ENCODE results near the gene TM7SF2.
A peak's percentile ranks its signal among the peaks of the same experiment; 100 is the strongest.

The TM7SF2 gene

DNA sequence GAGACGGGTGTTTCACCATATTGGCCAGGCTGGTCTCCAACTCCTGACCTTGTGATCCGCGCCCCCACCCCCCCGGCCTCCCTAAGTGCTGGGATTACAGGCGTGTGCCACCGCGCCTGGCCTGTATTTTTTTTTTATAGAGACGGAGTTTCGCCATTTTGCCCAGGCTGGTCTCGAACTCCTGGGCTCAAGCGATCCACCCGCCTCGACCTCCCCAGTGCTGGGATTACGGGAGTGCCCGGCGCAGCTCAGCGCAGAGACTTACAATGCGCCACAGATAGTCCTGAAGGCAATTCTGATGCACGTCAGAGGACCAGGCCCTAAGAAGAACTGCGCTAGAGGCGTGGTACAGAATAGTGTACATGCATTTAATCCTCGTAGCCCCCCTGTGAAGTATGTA lies 16.2 kb upstream of the TM7SF2 start:
- no peak for DNase-seq

DNA sequence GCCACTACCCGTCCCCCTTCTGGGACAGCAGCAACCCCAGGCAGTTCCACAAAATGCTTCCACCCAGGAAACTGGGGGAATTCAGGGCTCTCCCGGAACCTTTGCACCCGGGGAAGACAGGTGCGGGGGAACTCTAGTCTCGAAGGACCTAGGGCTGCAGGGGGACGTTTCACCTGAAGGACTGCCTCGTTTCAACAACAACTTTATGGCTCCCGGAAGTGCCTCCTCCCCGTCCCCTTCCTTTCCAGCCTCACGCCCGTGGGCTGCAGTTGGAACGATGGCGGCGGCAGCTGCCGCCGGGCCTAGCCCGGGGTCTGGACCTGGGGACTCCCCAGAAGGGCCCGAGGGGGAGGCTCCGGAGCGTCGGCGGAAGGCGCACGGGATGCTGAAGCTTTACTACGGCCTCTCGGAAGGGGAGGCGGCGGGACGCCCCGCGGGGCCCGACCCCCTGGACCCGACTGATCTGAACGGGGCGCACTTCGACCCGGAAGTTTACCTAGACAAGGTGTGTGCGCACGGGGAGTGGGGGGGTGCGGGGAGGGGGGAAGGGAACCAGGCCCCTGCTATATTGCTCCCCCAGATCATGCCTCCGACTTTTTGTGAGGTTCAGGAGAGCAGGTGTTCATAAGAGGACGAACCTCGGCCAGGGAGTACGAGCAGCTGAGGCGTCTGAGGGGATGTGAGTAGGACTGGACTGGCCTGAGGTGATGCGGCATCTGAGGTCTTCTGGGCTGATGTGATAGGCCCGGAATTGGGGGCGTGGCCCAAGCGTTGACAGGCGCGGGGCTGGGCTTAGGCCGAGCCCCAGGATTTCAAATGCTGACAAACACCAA lies 15.5 kb upstream of the TM7SF2 start, which contains the start of gene VPS51:
TSS of gene VPS51 (plus strand) at position 241 of the 833 bp plus-strand sequence. CDS start at position 278, 37 bp downstream.
- peak; percentile 87 for DNase-seq

DNA sequence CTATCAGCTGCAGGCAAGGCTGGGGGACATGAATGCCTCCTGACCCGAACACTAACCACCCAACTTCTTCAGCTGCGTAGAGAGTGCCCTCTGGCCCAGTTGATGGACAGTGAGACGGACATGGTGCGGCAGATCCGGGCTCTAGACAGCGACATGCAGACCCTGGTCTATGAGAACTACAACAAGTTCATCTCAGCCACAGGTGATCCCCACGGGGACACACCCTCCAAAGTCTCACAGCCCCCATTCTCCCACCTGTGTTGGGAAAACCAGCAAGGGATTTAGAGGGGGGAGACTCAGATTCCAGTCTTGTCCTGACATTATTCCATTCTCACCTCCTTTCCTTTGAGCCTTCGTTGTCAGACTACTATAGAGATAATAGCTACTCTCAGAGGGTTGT lies 14.7 kb upstream of the TM7SF2 start:
- no peak for DNase-seq

DNA sequence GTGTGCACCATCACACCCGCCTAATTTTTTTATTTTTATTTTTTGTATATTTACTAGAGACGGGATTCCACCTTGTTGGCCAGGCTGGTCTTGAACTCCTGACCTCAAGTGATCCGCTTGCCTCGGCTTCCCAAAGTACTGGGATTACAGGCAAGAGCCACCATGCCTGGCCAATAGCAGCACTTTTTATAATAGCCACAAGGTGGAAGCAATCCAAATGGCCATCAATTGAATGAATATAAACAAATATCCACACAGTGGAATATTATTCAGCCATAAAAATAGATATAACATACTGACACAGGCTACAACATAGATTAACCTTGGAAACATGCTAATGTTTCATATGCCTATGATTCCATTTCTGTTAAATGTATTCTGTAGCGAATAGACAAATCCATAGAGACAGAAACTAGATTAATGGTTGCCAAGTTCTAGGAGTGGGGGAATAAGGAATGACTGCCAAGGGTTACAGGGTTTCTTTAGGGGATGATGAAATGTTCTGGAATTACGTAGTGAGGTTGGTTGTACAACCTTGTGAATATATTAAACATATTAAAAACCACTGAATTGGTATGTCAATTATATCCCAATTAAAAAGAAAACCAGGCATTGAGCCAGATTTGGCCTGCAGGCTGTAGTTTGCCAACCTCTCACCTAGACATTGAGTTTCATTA lies 10.9 kb upstream of the TM7SF2 start:
- no peak for DNase-seq

DNA sequence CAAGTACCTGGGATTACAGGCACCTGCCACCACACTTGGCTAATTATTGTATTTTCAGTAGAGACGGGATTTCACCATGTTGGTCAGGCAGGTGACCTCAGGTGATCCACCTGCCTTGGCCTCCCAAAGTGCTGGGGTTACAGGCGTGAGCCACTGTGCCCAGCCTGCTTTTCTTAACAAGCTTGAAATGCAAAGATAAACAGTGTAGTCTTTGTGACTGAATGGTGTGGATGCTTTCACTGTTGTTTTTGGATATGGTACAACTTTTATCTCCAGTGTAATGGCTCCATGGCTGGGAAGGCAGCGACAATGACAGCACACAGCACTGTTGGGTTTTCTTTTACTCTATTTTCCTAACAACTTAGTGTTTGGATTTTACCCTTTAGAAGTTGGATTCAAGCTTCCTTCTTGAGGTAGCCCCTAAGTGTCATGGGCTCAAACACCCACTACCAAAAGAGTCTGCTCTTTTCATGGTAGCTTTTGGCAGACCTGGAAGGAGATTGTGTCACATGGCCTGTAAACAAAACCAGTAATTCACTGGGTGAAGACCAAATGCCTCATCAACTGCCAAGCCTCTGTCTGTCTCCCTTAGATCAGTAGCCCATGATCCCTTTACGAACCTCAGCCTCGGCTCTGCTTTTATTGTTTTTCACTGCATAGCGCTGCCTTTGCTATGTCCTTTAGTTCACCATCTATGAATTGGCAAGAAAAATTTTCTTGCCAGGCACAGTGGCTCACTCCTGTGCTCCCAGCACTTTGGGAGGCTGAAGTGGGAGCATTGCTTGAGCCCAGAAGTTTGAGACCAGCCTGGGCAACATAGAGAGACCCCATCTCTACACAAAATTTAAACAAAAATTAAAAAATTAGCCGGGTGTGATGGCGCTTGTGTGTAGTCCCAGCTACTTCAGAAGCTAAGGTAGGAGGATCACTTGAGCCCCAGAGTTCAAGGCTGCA lies 9.3 kb upstream of the TM7SF2 start:
- no peak for DNase-seq

DNA sequence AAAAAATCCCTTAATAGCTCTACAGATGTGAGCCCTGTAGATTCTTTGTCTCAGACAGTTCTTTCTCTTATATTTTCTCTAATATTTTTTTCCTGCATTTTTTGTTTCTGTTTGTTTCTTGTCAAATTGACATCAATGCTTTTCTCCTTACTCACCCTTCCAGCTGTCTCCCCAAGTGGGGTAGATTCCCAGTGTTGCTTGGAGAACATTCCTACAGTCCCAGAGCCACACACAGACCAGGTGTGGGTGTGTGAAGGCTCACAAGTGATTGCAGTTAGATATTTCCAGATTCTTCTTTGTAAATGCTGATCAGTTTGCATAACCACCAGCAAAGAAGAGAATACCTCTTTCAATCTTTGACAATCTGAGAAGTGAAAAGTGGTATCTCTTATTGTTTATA lies 8.2 kb upstream of the TM7SF2 start:
- no peak for DNase-seq

DNA sequence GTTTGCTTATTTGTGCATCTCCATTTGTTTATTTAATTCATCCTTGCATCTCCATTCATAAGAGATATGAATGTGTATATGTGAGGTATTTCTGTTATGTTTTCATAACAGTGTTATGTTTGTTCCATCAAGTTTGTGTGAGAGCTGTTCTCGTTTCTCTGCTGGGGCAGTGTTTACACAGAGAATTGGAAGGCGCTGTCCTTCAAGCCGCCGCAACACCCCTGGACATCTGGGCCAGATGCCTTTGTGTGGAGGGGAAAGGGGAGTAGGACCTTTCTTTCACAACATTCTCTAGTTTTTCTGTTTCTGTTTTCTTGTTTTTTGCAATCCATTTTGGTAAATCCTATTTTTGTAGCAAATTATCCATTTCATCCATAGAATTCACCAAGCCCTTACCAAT lies 7.0 kb upstream of the TM7SF2 start:
- no peak for DNase-seq

DNA sequence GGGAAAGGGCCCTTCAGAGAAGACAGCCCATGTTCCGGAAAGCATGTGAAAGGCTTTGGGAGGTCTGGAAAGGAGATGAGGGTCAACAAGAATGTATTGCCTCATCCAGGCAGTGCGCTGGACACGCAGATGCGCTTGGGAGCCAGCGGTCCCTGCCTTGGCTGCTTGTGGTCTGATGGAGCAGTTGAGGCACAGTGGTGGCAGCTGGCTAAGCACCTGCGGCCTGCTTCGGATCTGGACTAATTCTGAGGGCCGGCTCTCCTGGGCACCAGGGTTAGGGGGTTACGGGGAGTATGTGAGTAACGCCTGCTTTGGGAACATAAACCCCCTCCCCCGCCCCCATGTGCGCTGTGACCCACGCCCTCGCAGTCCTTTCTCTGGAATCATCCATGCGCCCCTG lies 4.6 kb upstream of the TM7SF2 start:
- no peak for DNase-seq

DNA sequence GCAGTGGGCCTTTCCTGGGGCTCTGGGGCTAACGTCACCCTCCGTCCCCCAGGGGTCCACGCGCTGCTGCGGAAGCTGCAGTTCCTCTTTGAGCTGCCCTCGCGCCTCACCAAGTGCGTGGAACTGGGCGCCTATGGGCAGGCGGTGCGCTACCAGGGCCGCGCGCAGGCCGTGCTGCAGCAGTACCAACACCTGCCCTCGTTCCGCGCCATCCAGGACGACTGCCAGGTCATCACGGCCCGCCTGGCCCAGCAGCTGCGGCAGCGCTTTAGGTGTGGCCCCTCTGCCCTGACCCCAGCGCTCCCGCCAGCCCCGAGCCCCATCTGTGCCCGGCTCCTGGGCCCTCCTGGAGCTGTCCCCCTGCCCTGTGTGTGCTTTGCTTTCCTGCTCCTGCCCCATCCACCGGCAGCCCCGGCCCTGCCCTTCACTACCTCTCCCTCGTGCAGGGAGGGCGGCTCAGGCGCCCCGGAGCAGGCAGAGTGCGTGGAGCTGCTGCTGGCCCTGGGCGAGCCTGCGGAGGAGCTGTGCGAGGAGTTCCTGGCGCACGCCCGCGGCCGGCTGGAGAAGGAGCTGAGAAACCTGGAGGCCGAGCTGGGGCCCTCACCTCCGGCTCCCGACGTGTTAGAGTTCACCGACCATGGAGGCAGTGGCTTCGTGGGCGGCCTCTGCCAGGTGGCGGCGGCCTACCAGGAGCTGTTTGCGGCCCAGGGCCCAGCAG lies 3.8 kb upstream of the TM7SF2 start:
- DNase-seq = no peak

DNA sequence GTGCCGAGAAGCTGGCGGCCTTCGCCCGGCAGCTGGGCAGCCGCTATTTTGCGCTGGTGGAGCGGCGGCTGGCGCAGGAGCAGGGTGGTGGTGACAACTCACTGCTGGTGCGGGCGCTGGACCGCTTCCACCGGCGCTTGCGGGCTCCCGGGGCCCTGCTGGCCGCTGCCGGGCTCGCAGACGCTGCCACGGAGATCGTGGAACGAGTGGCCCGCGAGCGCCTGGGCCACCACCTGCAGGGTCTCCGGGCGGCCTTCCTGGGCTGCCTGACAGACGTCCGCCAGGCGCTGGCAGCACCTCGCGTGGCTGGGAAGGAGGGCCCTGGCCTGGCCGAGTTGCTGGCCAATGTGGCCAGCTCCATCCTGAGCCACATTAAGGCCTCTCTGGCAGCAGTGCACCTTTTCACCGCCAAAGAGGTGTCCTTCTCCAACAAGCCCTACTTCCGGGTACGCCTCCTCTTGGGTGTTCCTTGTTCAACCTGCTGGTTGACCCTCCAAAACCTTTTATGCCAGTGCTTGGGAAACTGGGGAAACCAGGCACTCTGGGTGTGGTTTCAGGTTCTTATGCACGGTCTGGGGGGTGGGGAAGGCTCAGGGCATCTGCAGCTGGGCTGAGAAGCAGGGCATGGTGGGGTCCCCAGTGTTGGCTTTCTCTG lies 3.1 kb upstream of the TM7SF2 start:
- DNase-seq = no peak

DNA sequence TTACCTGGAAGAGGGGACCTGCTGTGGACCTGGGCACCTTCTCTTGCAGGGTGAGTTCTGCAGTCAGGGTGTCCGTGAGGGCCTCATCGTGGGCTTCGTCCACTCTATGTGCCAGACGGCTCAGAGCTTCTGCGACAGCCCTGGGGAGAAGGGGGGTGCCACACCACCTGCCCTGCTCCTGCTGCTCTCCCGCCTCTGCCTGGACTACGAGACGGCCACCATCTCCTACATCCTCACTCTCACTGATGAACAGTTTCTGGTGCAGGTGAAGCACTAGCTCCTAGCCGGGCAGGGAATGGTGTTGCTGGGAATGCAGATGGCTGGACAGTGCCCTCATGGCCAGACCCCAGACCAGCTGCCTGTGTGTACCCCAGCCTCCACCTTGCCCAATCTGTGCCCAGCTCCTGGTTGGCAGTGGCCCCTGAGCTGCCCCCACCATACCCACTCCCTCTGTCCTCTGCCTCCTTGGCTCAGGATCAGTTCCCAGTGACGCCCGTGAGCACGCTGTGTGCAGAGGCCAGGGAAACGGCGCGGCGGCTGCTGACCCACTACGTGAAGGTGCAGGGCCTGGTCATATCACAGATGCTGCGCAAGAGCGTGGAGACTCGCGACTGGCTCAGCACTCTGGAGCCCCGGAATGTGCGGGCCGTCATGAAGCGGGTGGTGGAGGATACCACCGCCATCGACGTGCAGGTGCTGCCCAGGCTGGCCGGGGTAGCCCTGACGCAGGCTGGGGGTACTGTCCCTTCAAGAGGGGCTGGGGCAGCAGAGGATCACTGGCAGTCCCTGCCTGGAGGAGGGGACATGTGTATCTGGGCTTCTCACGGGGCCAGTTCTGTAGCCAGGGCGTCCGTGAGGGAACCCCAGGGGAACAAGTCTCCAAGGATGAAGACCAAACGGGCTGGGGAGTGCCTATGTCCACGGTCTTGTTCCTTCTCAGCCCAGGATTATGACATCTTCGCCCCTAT lies 2.2 kb upstream of the TM7SF2 start:
- no peak for DNase-seq

DNA sequence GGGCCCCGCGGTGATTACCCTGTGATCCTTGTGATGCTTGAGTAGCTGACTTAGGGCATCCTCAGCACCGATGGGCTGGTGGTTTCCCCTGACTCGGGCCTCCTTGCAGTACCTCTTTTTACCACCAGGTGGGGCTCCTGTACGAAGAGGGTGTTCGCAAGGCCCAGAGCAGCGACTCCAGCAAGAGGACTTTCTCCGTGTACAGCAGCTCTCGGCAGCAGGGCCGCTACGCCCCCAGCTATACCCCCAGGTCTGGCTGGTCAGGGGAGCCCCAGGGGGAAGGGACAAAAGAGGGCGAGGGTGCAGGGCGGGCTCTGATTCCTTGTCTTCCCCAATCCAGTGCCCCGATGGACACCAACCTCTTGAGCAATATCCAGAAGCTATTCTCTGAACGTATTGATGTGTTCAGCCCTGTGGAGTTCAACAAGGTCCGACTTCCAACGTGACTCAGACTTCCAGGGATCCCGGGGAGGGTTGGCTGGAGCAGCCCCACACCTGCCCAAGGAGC lies 1.3 kb upstream of the TM7SF2 start:
- peak; percentile 94 for DNase-seq

DNA sequence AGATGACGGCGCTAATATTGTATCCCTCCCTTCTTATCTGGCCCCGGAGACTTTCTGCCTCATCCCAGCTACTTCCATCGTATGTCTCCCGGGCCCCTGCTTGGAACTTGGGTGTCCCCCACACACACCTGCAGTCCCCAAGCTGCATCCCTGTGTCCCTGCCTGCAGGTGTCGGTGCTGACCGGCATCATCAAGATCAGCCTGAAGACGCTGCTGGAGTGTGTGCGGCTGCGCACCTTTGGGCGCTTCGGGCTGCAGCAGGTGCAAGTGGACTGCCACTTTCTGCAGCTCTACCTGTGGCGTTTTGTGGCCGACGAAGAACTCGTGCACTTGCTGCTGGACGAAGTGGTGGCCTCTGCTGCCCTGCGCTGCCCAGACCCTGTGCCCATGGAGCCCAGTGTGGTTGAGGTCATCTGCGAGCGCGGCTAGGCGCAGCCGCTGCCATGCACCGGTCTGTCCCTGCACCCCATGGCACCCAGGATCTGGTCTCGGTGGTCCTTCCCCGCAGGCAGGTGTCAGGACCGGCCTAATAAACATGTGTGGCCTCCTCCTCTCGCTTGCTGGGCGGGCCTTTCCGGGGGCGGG lies 421 bp upstream of the TM7SF2 start:
- no peak for DNase-seq

DNA sequence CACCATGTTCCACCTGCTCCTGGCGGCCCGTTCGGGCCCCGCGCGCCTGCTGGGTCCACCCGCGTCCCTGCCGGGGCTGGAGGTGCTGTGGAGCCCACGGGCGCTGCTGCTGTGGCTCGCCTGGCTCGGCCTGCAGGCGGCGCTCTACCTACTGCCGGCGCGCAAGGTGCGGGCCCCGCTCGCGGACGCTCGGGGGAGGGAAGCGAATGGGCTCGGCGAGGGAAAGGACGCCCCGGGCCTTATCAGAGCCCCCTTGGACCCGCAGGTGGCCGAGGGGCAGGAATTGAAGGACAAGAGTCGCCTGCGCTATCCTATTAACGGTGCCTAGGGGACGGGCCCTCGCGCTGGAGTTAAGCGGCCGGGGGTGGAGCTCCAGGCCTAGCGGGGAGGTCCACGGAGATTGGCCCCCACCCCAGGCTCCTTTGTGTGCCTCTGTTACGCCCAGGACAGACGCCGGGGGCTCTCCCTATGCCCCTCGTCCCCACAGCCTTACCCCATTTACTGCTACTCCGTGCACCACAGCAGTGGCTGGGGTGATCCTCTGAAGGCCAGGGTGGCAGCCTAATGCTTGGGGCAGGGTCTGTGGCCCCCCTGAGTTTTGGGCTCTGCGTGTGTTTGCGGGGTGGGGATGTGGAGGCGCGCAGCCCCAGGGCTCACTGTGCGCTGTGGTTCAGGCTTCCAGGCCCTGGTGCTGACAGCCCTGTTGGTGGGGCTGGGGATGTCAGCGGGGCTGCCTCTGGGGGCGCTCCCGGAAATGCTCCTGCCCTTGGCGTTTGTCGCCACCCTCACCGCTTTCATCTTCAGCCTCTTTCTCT lies 1.1 kb downstream of the TM7SF2 start:
- DNase-seq = peak; percentile 72

DNA sequence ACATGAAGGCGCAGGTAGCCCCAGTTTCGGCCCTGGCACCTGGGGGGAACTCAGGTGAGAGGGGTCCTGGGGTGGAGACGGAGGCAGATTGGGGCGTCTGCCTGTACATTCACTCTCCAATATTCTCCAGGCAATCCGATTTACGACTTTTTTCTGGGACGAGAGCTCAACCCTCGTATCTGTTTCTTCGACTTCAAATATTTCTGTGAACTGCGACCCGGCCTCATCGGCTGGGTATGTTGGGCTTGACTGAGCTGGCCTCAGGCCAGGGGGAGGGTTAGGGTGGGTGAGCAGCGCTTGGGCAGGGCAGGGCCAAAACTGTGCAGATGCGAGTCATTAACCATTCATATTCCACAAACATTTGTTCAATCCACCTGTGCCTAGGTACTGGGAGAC lies 1.7 kb downstream of the TM7SF2 start:
- DNase-seq = no peak

DNA sequence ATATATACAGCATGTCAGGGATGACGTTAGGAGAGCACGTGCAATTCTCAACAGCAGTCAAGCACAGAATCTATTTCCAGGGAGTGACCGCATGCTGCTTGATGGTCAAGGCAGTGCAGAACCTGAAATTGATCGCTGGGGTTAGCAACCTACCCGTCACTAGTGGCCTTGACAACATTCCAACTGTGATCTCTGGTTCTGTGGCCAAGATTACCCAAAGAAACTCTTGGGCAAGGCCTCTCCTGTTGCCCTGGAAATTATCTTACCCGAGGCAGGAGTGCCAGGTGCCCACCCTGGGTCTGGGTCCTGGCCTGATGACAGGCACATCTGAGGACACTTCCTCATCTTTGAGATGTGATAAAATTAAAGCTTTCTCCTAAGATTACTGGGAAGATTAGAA lies 2.2 kb downstream of the TM7SF2 start:
- no peak for DNase-seq

DNA sequence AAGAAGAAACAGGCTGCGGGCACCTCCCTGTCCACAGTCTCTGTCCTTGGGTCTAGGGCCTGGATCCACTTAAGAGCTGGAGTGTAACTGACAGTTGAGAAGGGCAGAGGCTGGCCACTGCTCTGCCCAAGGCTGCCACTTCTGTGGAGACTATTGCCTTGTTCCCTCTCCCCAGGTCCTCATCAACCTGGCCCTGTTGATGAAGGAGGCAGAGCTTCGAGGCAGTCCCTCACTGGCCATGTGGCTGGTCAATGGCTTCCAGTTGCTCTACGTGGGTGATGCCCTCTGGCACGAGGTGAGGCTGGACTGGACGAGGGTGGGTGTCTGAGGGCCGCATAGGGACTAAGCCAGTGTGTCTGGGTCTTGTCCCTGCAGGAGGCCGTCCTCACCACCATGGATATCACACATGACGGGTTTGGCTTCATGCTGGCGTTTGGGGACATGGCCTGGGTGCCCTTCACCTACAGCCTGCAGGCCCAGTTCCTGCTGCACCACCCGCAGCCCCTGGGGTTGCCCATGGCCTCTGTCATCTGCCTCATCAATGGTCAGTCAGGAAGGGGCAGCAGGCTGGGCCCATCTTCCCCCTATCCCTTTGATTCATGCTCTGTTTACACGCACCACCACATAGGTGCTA lies 3.0 kb downstream of the TM7SF2 start:
- no peak for DNase-seq

DNA sequence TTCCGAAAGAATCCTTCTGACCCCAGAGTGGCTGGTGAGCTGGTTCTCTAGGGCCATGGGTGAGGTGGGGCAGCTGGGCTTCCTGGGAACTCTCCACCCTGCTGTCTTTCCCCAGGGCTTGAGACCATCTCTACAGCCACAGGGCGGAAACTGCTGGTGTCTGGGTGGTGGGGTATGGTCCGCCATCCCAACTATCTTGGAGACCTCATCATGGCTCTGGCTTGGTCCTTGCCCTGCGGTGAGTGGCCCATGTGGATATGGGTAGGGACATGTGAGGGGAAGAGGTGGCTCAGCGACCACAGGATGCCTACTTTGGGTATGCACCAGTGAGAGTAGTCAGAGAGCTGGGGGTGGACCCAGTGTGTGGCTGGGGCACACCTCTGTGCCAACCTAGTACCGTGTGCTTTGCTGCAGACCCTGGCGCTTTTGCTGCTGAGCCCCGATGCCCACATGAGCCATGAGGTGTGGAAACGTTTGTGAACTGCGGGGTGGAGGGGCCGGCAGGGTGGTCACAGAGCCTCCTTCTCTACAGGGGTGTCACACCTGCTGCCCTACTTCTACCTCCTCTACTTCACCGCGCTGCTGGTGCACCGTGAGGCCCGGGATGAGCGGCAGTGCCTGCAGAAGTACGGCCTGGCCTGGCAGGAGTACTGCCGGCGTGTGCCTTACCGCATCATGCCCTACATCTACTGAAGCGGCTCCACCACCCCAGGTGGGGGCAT lies 3.9 kb downstream of the TM7SF2 start:
- no peak for DNase-seq

Data from stimulated activated CD4-positive, alpha-beta T cell treated with anti-CD3 and anti-CD28 coated beads, Interleukin-1b, Interleukin-23, amount 100 ng/mL, for 48 hours (primary cell).